Fibroblast of villous mesenchyme (primary cell): ENCODE measurements around the gene KLHL13. TPM values are rescaled to one million over a fixed set of nuclear protein-coding genes. Genes with fewer than 3 reads are reported as not detected.
A peak's percentile ranks its signal among the peaks of the same experiment; 100 is the strongest.

Experiments used
- DNase-seq: peaks from one replicate; pipeline ENCODE4 v3.0.0-alpha.2; 2010; ENCODE audit warnings: low read depth
- H3K4me3 ChIP-seq: 2 replicates; pipeline ENCODE4 v1.5.1; 2011; ENCODE audit warnings: low read depth, mild to moderate bottlenecking, low read length
- CTCF ChIP-seq: IDR thresholded peaks from 2 replicates; pipeline ENCODE4 v1.5.1; 2012; ENCODE audit warnings: low read depth, mild to moderate bottlenecking, low read length; ENCODE audit not compliant: insufficient read depth
- total RNA-seq: library from RNA; depleted of rRNA; stranded (reverse); fragments of >200 nt; gene quantifications from 2 replicates; pipeline ENCODE4 v1.2.3, GENCODE V29; 2012

KLHL13 gene
- total RNA-seq, 1 donor, result 1.3 TPM

- no peak overlapping the region for H3K4me3 ChIP-seq
- no peak for DNase-seq
- TF ChIP-seq CTCF, result no peak
These were observed 1.1 kb upstream of the KLHL13 start for GRCh38 chrX:118117741-118118140.

GRCh38 chrX:118115953-118116712 lies 477 bp downstream of the KLHL13 start:
- H3K4me3 ChIP-seq, result peak overlapping the region; percentile 51
- no peak for DNase-seq
- no peak for TF ChIP-seq CTCF

DNA sequence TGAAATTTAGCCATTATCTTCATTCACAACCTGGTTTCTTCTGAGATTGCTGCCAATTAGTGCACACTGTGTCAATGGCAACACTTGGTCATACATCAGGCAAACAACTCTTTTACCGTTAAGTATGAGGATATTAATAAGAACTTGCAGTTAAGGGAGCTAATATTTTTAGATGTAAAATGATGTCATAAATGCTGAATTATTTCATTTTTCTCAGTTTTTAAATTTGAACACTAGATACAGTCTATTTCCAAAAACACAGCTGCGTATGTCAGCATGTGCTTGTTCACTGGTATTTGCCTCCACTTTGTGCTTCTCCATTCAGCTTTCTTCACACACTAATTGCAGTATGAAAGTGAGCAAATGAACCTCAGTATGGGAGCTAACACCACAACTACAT lies 1.6 kb downstream of the KLHL13 start:
- no peak for TF ChIP-seq CTCF
- no peak for DNase-seq
- H3K4me3 ChIP-seq, result no peak overlapping the region

DNA sequence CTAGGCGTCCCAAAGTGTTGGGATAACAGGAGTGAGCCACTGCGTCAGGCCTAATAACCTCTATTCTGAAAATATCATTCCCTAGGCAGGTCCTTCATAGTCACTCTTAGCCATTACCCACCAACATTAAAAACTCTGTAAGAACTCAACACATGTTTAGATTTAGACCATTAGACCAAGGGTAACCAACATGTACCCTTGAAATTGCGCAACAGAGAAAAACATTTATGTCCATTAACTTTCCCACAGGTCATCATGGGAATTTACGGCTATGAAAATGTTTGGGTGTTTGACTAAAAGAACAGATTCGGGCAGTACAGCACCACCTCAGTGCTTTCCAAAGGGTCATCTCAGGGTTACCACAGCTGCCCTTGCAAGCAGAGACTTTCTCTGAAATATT lies 7.5 kb downstream of the KLHL13 start:
- no peak for DNase-seq
- no peak for TF ChIP-seq CTCF
- H3K4me3 ChIP-seq, result no peak overlapping the region

DNA sequence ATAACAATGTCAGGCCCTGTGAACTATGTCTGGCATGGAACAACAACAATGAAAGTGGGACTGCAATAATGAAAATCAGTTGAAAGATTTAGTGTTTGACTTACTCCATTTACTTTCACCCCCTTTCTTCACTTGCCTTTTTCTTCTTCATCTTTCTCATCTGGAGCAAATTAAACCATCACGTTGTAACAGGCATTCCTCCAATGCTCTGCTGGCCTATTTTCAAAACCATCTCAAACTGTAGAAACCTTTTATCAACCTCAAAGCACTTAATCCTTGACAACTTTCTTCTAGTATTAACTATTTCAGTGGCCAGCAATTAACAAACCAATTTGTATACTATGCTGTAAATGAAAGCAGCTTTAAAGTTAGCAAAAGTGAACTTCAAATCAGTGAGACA lies 8.3 kb downstream of the KLHL13 start:
- no peak for DNase-seq
- no peak for TF ChIP-seq CTCF

DNA sequence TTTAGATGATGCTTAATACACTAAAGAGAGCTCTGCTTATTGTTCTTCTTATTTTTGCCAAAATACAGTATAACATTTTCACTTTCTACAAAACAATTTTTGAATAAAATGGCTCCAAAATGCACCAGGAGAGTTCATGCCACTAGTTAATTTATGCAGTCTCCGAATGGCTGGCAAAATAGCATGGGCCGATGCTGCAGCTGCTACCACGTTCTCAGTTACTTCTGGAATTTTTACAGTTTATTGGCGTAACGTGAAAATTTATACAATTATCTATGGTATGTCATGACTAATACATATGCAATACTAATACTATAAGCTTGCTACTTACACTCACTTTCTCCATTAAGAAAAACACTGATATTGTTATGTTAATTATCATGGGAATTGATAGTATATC lies 16.5 kb downstream of the KLHL13 start:
- no peak for TF ChIP-seq CTCF
- DNase-seq, result no peak

More for the DNA sequence above, 8.3 kb downstream of the KLHL13 start:
- no peak overlapping the region for H3K4me3 ChIP-seq

GRCh38 chrX:118088084-118088483 lies 28.5 kb downstream of the KLHL13 start:
- TF ChIP-seq CTCF, result no peak
- H3K4me3 ChIP-seq, result no peak overlapping the region

More for the DNA sequence above, 16.5 kb downstream of the KLHL13 start:
- H3K4me3 ChIP-seq, result no peak overlapping the region

More at GRCh38 chrX:118088084-118088483, 28.5 kb downstream of the KLHL13 start:
- DNase-seq, result no peak
